K562 (cell line): ENCODE measurements around the gene NKAIN4. TPM values are rescaled to one million over a fixed set of nuclear protein-coding genes. Genes with fewer than 3 reads are reported as not detected.
A peak's percentile ranks its signal among the peaks of the same experiment; 100 is the strongest.

Experiments
- ATAC-seq: fragments of 200-7000 bp; cut with Tn5 transposase; 3 replicates; pipeline ENCODE4 v1.9.1; 2020; ENCODE audit warnings: moderate library complexity
- BruUV-seq: library from RNA; stranded (reverse); fragments of 400-500 nt; replicated peaks from 2 replicates; lab custom pipeline; 2021; lab: Mats Ljungman, UMichigan
- CTCF ChIA-PET: fragments of 300-600 bp; formaldehyde crosslinking; extraction: SDS; loops from one replicate; lab custom pipeline; 2021; ENCODE audit warnings: low intra/inter-chr PET ratio; lab: Yijun Ruan, JAX
- POLR2A ChIA-PET: fragments of 300-600, 350-650 bp; sonication (Branson Sonifier 250); formaldehyde crosslinking; extraction: SDS; loops from one replicate; lab custom pipeline; 2021; ENCODE audit warnings: antibody characterized with exemption, inconsistent platforms; lab: Yijun Ruan, JAX
- DNase-seq, 4 experiments: peaks; one replicate each; pipeline versions ENCODE4 v3.0.0 to v3.0.0-alpha.2; 2011 to 2018; ENCODE audit warnings: low spot score in 3 of 4, mixed read lengths in 3 of 4; ENCODE audit errors: extremely low read depth in 1 of 4
- FAIRE-seq: peaks from 2 replicates; lab custom pipeline; 2011; peaks lifted over from hg19 to GRCh38; lab: Jason Lieb, UNC
- H2AFZ ChIP-seq: 2 replicates; pipeline ENCODE4 v1.6.0; 2011; ENCODE audit warnings: low read depth, low read length, control low read depth, inconsistent platforms
- H3K27ac ChIP-seq: fragments of 200-600 bp; 3 replicates; pipeline ENCODE4 v1.8.0; 2011; ENCODE audit warnings: low read depth, mild to moderate bottlenecking, control low read depth, inconsistent platforms, low read length, moderate library complexity, mixed read lengths; ENCODE audit errors: extremely low read depth
- H3K27me3 ChIP-seq, 2 experiments: fragments of 300-600 bp in 1 of 2; 2 replicates in 1 of 2; 3 replicates in 1 of 2; pipeline versions ENCODE4 v1.6.0 to v1.8.0; 2011; ENCODE audit warnings: inconsistent platforms in 2 of 2, low read length in 2 of 2, mild to moderate bottlenecking in 1 of 2, mixed read lengths in 1 of 2, moderate library complexity in 1 of 2; ENCODE audit not compliant: control insufficient read depth in 2 of 2, insufficient read depth in 2 of 2
- H3K36me3 ChIP-seq: fragments of 300-600 bp; 3 replicates; pipeline ENCODE4 v1.8.0; 2011; ENCODE audit warnings: mild to moderate bottlenecking, low read length, inconsistent platforms; ENCODE audit not compliant: control insufficient read depth, insufficient read depth
- H3K4me1 ChIP-seq, 2 experiments: fragments of 200-600 bp in 1 of 2; replicated peaks in 1 of 2; 2 replicates in 1 of 2; 3 replicates in 1 of 2; pipeline versions ENCODE4 v1.5.1 to v1.8.0; 2011; ENCODE audit warnings: inconsistent platforms in 2 of 2, low read length in 2 of 2, mild to moderate bottlenecking in 1 of 2, mixed read lengths in 1 of 2, moderate library complexity in 1 of 2; ENCODE audit not compliant: control insufficient read depth in 2 of 2, insufficient read depth in 2 of 2
- H3K4me2 ChIP-seq: 2 replicates; pipeline ENCODE4 v1.6.1; 2011; ENCODE audit warnings: low read length, control low read depth, inconsistent platforms, mixed read lengths; ENCODE audit not compliant: insufficient read depth
- H3K4me3 ChIP-seq: fragments of 200-600 bp; sonication (generic), shearing (Covaris generic); 2 replicates; pipeline ENCODE4 v1.5.1; 2016; ENCODE audit warnings: control low read depth, inconsistent platforms
- H3K79me2 ChIP-seq: fragments of 200-600 bp; 3 replicates; pipeline ENCODE4 v1.8.0; 2011; ENCODE audit warnings: low read length, inconsistent platforms; ENCODE audit not compliant: control insufficient read depth, insufficient read depth
- H3K9ac ChIP-seq, 2 experiments: 2 replicates each; pipeline versions ENCODE4 v1.6.0 to v1.6.1; 2011; ENCODE audit warnings: low read depth in 2 of 2, low read length in 2 of 2, control low read depth in 1 of 2, inconsistent platforms in 1 of 2, mild to moderate bottlenecking in 1 of 2, mixed read lengths in 1 of 2; ENCODE audit not compliant: insufficient read depth in 1 of 2
- H3K9me1 ChIP-seq: one replicate; pipeline ENCODE4 v1.6.0; 2011; ENCODE audit warnings: inconsistent platforms, mild to moderate bottlenecking, low read length, moderate library complexity; ENCODE audit not compliant: control insufficient read depth, insufficient read depth
- H3K9me3 ChIP-seq: replicated peaks from 2 replicates; pipeline ENCODE4 v1.5.1; 2011; ENCODE audit warnings: low read depth, low read length, inconsistent platforms; ENCODE audit not compliant: control insufficient read depth, insufficient read depth
- H4K20me1 ChIP-seq: replicated peaks from 2 replicates; pipeline ENCODE4 v1.6.1; 2011; ENCODE audit warnings: low read length, inconsistent platforms, mixed read lengths; ENCODE audit not compliant: control insufficient read depth, insufficient read depth
- HNRNPUL1 ChIP-seq: fragments of 200-400 bp; formaldehyde crosslinking; IDR thresholded peaks from 2 replicates; pipeline ENCODE4 v1.6.1; 2017; ENCODE audit warnings: low read length
- MYC ChIP-seq, 2 experiments: fragments of 250-450 bp in 1 of 2; sonication (Bioruptor Pico) in 1 of 2; IDR thresholded peaks; 2 replicates each; pipeline versions ENCODE4 v1.5.1 to v1.6.1; 2012 to 2021; ENCODE audit warnings: low read depth in 2 of 2, borderline replicate concordance in 1 of 2, improper control_type of control experiment in 1 of 2, low read length in 1 of 2, mild to moderate bottlenecking in 1 of 2, moderate library complexity in 1 of 2
- RBFOX2 ChIP-seq: fragments of 200-400 bp; formaldehyde crosslinking; IDR thresholded peaks from 2 replicates; pipeline ENCODE4 v1.6.1; 2017; ENCODE audit warnings: low read depth, mild to moderate bottlenecking, low read length, moderate library complexity
- ZNF324 ChIP-seq: fragments of 250-450 bp; sonication (Bioruptor Pico); IDR thresholded peaks from 2 replicates; pipeline ENCODE4 v1.4.0; 2020; ENCODE audit warnings: mild to moderate bottlenecking
- WGBS: fragments of 100-300 bp; shearing (Covaris generic); methylation state at CpG from one replicate; pipeline ENCODE4 v1.1.6; 2016; ENCODE audit warnings: low coverage, mixed read lengths; ENCODE audit not compliant: insufficient coverage; ENCODE audit errors: missing lambda C conversion rate; 5-methylcytosine and 5-hydroxymethylcytosine counted together
- in situ Hi-C: fragments of 300-500 bp; cut with MboI; formaldehyde crosslinking; loops from 4 replicates; pipeline ENCODE4 v1.15.0; 2018; ENCODE audit warnings: inconsistent platforms, mixed read lengths
- intact Hi-C: fragments of 100-400 bp; cut with micrococcal nuclease; formaldehyde crosslinking; loops from 2 replicates; pipeline ENCODE4 v1.14.2; 2022
- polyA plus RNA-seq, 8 experiments: library from polyadenylated mRNA; depleted of rRNA in 4 of 8; stranded (reverse) in 5 of 8; unstranded in 3 of 8; fragments of >200 nt; fragmentation: Nextera tagmentation in 2 of 8; fragmentation: Illumina TruSeq in 1 of 8; extraction: Ambion mirVana in 2 of 8; extraction: Trizol in 1 of 8; gene quantifications; 2 replicates each; pipeline versions ENCODE4 v1.2.1 to v1.2.3, GENCODE V29; 2011 to 2014; ENCODE audit warnings: inconsistent platforms in 1 of 8, missing spikeins in 1 of 8
- total RNA-seq, 7 experiments: library from RNA; depleted of rRNA in 6 of 7; stranded (reverse); fragments of >200 nt in 6 of 7; fragmentation: Illumina TruSeq in 2 of 7; extraction: Trizol in 2 of 7; gene quantifications; 2 replicates each; pipeline versions ENCODE4 v1.2.1 to v1.2.3, GENCODE V29; 2011 to 2021; ENCODE audit warnings: low replicate concordance in 1 of 7
- TF ChIP-seq, protein P1 (sequence below): sonication (generic); formaldehyde crosslinking; IDR thresholded peaks from 2 replicates; pipeline ENCODE4 v1.4.0; 2020; ENCODE audit warnings: mild to moderate bottlenecking, missing genetic modification reagents
- TF ChIP-seq, protein P2 (sequence below): sonication (generic); formaldehyde crosslinking; IDR thresholded peaks from 2 replicates; pipeline ENCODE4 v1.8.1; 2023; ENCODE audit warnings: mild to moderate bottlenecking, missing genetic modification reagents
- TF ChIP-seq, protein P3 (sequence below): fragments of 450-650 bp; IDR thresholded peaks from 2 replicates; pipeline ENCODE4 v1.6.1; 2014; ENCODE audit warnings: low read depth, mild to moderate bottlenecking, moderate library complexity, borderline replicate concordance

Gene NKAIN4
- total and polyA plus RNA-seq, 9 of the 15 experiments (the other 6 are each of a cell fraction or from before 2014, with no cell fraction given), result not detected

DNA sequence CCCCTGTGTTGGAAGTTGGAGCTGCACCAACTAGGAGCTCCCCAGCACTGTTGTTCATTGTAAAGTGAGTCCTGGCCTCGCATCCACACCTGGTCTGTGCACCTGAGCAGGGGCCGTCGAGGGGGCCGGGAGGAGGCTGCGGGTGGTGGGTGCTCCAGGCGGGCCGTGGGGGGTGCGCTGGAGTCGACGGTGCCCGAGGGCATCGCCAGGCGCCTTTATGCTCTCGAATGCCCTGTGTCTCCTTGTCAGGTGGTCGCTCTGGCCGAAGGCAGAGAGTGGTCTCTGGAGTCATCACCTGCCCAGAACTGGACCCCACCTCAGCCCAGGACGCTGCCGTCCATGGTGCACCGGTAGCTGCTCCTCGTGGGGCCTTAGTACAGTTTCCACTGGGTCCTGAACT lies 22.7 kb upstream of the NKAIN4 start (continued):
- TF ChIP-seq MYC (IDR thresholded peaks at IDR 0.05; ENCODE audit: low read depth, low read length), result no peak
- TF ChIP-seq MYC (CRISPR knock-in tag; IDR thresholded peaks at IDR 0.05; ENCODE audit: borderline replicate concordance, low read depth), result no peak
- TF ChIP-seq, protein P1, sequence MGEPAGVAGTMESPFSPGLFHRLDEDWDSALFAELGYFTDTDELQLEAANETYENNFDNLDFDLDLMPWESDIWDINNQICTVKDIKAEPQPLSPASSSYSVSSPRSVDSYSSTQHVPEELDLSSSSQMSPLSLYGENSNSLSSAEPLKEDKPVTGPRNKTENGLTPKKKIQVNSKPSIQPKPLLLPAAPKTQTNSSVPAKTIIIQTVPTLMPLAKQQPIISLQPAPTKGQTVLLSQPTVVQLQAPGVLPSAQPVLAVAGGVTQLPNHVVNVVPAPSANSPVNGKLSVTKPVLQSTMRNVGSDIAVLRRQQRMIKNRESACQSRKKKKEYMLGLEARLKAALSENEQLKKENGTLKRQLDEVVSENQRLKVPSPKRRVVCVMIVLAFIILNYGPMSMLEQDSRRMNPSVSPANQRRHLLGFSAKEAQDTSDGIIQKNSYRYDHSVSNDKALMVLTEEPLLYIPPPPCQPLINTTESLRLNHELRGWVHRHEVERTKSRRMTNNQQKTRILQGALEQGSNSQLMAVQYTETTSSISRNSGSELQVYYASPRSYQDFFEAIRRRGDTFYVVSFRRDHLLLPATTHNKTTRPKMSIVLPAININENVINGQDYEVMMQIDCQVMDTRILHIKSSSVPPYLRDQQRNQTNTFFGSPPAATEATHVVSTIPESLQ (CRISPR knock-in tag), result no peak
- TF ChIP-seq, protein P2, sequence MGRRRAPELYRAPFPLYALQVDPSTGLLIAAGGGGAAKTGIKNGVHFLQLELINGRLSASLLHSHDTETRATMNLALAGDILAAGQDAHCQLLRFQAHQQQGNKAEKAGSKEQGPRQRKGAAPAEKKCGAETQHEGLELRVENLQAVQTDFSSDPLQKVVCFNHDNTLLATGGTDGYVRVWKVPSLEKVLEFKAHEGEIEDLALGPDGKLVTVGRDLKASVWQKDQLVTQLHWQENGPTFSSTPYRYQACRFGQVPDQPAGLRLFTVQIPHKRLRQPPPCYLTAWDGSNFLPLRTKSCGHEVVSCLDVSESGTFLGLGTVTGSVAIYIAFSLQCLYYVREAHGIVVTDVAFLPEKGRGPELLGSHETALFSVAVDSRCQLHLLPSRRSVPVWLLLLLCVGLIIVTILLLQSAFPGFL (CRISPR knock-in tag), result no peak
- no peak for TF ChIP-seq ZNF324
- TF ChIP-seq, all 486 proteins: peak for 0

DNA sequence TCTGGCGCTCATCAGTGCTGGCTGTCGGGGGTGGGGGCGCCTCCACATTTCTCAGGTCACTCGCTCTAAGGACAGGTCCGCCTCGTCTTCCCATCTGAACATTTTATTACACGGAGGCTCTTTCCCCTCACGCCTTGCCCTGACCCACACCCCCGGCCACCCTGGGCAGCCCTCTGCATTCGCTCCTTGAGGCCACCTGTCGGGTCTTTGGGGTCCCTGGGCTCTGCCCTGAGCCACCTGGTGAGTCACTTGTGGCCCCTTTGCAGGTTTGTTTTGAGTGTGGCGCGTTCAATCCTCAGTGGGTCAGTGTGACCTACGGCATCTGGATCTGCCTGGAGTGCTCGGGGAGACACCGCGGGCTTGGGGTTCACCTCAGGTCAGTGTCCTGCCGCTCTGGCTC lies 21.6 kb upstream of the NKAIN4 start:
- no TSS peak for BruUV-seq
- Histone ChIP-seq H3K9me1 (peaks cover 6% of the 10 kb centered on the region), H3K36me3 (peaks cover 61% of the 10 kb centered on the region; the same call in 2 of the 3 replicates)
- 98% methylated on average over 14 of the region's 18 CpGs for WGBS
- no peak for FAIRE-seq
- TF ChIP-seq HNRNPUL1 (no peak), RBFOX2 (peak; percentile 37)
- TF ChIP-seq, protein P3, sequence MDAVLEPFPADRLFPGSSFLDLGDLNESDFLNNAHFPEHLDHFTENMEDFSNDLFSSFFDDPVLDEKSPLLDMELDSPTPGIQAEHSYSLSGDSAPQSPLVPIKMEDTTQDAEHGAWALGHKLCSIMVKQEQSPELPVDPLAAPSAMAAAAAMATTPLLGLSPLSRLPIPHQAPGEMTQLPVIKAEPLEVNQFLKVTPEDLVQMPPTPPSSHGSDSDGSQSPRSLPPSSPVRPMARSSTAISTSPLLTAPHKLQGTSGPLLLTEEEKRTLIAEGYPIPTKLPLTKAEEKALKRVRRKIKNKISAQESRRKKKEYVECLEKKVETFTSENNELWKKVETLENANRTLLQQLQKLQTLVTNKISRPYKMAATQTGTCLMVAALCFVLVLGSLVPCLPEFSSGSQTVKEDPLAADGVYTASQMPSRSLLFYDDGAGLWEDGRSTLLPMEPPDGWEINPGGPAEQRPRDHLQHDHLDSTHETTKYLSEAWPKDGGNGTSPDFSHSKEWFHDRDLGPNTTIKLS, result no peak
- TF ChIP-seq, all 486 proteins: peak for 1
- Histone ChIP-seq H3K79me2 (peaks cover 44% of the 10 kb centered on the region), H3K4me3 (no peak overlapping the region), H3K27ac (no peak overlapping the region), H2AFZ (no peak overlapping the region), H3K9ac (0 out of 4 replicates have a peak overlapping the region, but pooled peaks of 1 of the 2 experiments have one; percentile 12), H3K27me3 (no peaks in the 10 kb centered on the region), H3K4me1 (peaks cover 11 to 30% of the 10 kb centered on the region in 2 experiments; a peak in 4 of 5 replicates), H4K20me1 (peaks cover 28% of the 10 kb centered on the region), H3K4me2 (no peak overlapping the region), H3K9me3 (no peaks in the 10 kb centered on the region)
- ATAC-seq (no peak), DNase-seq (no peak)
- POLR2A ChIA-PET, result interaction anchor here (0.8 to 1.4 kb wide), 2 partner anchors 13 to 20 kb away, joined by 5 to 9 read pairs; no protein-coding TSS in a partner anchor
- CTCF ChIA-PET, result no interaction called here
- in situ Hi-C loops (no loop called here), intact Hi-C loops (no loop called here)
